ENCODE measurements around the gene MAPK12.

MAPK12 gene

GRCh38 chr22:50242406-50242949 is 19.0 kb downstream of the MAPK12 start:
- no peak for TF ChIP-seq CTCF (IDR thresholded peaks at IDR 0.05; ENCODE audit: low read depth, low read length, missing control alignments)
- no peak for DNase-seq (ENCODE audit: low read depth)
- in situ Hi-C loops (cut with HindIII; ENCODE audit: low sequenced_read_pairs), result no loop called here
- peak overlapping the region; percentile 98 for H3K4me3 ChIP-seq (ENCODE audit: low read depth, low read length)

GRCh38 chr22:50238755-50239154 is 22.7 kb downstream of the MAPK12 start:
- DNase-seq (ENCODE audit: low read depth), result no peak
- TF ChIP-seq CTCF (IDR thresholded peaks at IDR 0.05; ENCODE audit: low read depth, low read length, missing control alignments), result no peak
- in situ Hi-C loops (cut with HindIII; ENCODE audit: low sequenced_read_pairs), result no loop called here
- H3K4me3 ChIP-seq (ENCODE audit: low read depth, low read length), result no peak overlapping the region

- TF ChIP-seq CTCF (IDR thresholded peaks at IDR 0.05; ENCODE audit: low read depth, low read length, missing control alignments), result peak; percentile 57
- H3K4me3 ChIP-seq (ENCODE audit: low read depth, low read length), result no peak overlapping the region
- DNase-seq (ENCODE audit: low read depth), result no peak
- in situ Hi-C loops (cut with HindIII; ENCODE audit: low sequenced_read_pairs), result no loop called here
Measured at GRCh38 chr22:50236731-50237409, 24.6 kb downstream of the MAPK12 start.

GRCh38 chr22:50233223-50233622 is 28.3 kb downstream of the MAPK12 start:
- no peak for DNase-seq (ENCODE audit: low read depth)
- no peak for TF ChIP-seq CTCF (IDR thresholded peaks at IDR 0.05; ENCODE audit: low read depth, low read length, missing control alignments)
- no peak overlapping the region for H3K4me3 ChIP-seq (ENCODE audit: low read depth, low read length)
- in situ Hi-C loops (cut with HindIII; ENCODE audit: low sequenced_read_pairs), result no loop called here

- TF ChIP-seq CTCF (IDR thresholded peaks at IDR 0.05; ENCODE audit: low read depth, low read length, missing control alignments), result no peak
- no peak for DNase-seq (ENCODE audit: low read depth)
- no peak overlapping the region for H3K4me3 ChIP-seq (ENCODE audit: low read depth, low read length)
- in situ Hi-C loops (cut with HindIII; ENCODE audit: low sequenced_read_pairs), result no loop called here
Measured at GRCh38 chr22:50232481-50233151, 28.9 kb downstream of the MAPK12 start.

- no peak overlapping the region for H3K4me3 ChIP-seq (ENCODE audit: low read depth, low read length)
- TF ChIP-seq CTCF (IDR thresholded peaks at IDR 0.05; ENCODE audit: low read depth, low read length, missing control alignments), result no peak
- no peak for DNase-seq (ENCODE audit: low read depth)
- in situ Hi-C loops (cut with HindIII; ENCODE audit: low sequenced_read_pairs), result no loop called here
Measured at GRCh38 chr22:50229370-50229769, 32.1 kb downstream of the MAPK12 start.
